Progenitor cell of endocrine pancreas (in vitro differentiated cells): ENCODE measurements around the gene PEAR1. TPM values are rescaled to one million over a fixed set of nuclear protein-coding genes. Genes with fewer than 3 reads are reported as not detected.

Experiments used
- DNase-seq: peaks from one replicate; pipeline ENCODE4 v3.0.0; 2021; ENCODE audit warnings: low spot score; ENCODE audit not compliant: unreplicated experiment
- H3K27ac Mint-ChIP-seq: 2 replicates; pipeline ENCODE4 v1.8.0; 2021; ENCODE audit warnings: mild to moderate bottlenecking, moderate library complexity, mixed read lengths
- H3K27me3 Mint-ChIP-seq: 2 replicates; pipeline ENCODE4 v1.8.0; 2021; ENCODE audit warnings: mixed read lengths
- H3K36me3 Mint-ChIP-seq: 2 replicates; pipeline ENCODE4 v1.8.0; 2022; ENCODE audit warnings: mixed read lengths; ENCODE audit not compliant: insufficient read depth
- H3K4me1 Mint-ChIP-seq: 2 replicates; pipeline ENCODE4 v1.8.0; 2021; ENCODE audit warnings: low read depth, mixed read lengths
- H3K4me3 Mint-ChIP-seq: 2 replicates; pipeline ENCODE4 v1.8.0; 2021; ENCODE audit warnings: low read depth, mild to moderate bottlenecking, moderate library complexity, mixed read lengths
- H3K9me3 Mint-ChIP-seq: 2 replicates; pipeline ENCODE4 v1.8.0; 2021; ENCODE audit warnings: low read depth, mixed read lengths
- total RNA-seq: library from RNA; stranded (reverse); gene quantifications from 2 replicates; pipeline ENCODE4 v1.2.1, GENCODE V29; 2021
- TF ChIP-seq, protein P1 (sequence below): fragments of 200-600 bp; sonication (generic); IDR thresholded peaks from one replicate; pipeline ENCODE4 v1.5.0; 2021; ENCODE audit warnings: antibody characterized with exemption, mild to moderate bottlenecking; ENCODE audit not compliant: unreplicated experiment

The PEAR1 gene
- total RNA-seq, 1 donor from 2014 or later = not detected

DNA sequence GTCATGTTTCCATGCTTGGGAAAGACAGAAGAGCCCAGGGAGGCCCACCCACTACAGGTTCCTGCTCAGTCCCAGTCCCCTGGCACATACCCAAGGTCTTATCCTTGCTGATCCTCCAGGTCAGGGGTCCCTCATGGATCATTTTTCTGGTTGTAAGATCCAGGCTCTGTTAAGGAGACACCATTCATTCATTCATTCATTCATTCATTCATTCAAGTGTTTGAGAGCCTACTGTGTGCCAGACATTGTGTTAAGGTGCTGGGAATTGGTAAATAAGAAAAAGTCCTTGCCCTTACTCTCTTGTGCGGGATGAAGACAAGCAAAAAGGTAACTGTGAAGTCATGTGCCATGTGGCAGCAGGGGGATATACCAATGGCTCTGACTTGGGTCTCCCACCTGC is 50.8 kb downstream of the PEAR1 start:
- no peak for DNase-seq
- H3K4me3 Mint-ChIP-seq = no peak overlapping the region
- TF ChIP-seq, protein P1, sequence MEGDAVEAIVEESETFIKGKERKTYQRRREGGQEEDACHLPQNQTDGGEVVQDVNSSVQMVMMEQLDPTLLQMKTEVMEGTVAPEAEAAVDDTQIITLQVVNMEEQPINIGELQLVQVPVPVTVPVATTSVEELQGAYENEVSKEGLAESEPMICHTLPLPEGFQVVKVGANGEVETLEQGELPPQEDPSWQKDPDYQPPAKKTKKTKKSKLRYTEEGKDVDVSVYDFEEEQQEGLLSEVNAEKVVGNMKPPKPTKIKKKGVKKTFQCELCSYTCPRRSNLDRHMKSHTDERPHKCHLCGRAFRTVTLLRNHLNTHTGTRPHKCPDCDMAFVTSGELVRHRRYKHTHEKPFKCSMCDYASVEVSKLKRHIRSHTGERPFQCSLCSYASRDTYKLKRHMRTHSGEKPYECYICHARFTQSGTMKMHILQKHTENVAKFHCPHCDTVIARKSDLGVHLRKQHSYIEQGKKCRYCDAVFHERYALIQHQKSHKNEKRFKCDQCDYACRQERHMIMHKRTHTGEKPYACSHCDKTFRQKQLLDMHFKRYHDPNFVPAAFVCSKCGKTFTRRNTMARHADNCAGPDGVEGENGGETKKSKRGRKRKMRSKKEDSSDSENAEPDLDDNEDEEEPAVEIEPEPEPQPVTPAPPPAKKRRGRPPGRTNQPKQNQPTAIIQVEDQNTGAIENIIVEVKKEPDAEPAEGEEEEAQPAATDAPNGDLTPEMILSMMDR = no peak
- no peak overlapping the region for H3K27ac Mint-ChIP-seq
- no peaks in the 10 kb centered on the region for H3K27me3 Mint-ChIP-seq
- H3K4me1 Mint-ChIP-seq = no peaks in the 10 kb centered on the region
- peaks cover 29% of the 10 kb centered on the region for H3K36me3 Mint-ChIP-seq
- no peaks in the 10 kb centered on the region for H3K9me3 Mint-ChIP-seq

DNA sequence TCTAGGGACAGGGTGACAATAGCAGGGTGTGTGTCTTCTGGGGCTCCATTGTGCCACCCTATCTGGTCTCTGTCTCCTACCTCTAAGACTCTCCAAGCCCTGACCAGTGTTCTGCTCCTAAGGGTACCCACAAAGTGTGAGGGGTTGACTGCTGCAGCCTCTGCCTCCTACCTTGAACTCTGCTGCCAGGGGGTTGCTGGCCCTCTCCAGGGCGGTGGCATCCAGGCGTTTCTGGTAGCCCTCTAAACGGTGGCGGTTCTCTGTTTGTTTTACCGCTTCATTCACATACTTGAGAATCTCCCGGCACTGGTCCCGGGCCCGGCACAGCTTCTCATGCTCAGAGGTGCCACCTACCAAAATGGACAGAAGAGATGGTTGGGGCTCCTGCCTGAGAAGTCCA is 51.3 kb downstream of the PEAR1 start:
- H3K36me3 Mint-ChIP-seq = peaks cover 27% of the 10 kb centered on the region
- H3K9me3 Mint-ChIP-seq = no peaks in the 10 kb centered on the region
- TF ChIP-seq, protein P1 = no peak
- H3K27me3 Mint-ChIP-seq = no peaks in the 10 kb centered on the region
- no peak for DNase-seq
- no peak overlapping the region for H3K4me3 Mint-ChIP-seq
- H3K27ac Mint-ChIP-seq = no peak overlapping the region
- H3K4me1 Mint-ChIP-seq = no peaks in the 10 kb centered on the region

DNA sequence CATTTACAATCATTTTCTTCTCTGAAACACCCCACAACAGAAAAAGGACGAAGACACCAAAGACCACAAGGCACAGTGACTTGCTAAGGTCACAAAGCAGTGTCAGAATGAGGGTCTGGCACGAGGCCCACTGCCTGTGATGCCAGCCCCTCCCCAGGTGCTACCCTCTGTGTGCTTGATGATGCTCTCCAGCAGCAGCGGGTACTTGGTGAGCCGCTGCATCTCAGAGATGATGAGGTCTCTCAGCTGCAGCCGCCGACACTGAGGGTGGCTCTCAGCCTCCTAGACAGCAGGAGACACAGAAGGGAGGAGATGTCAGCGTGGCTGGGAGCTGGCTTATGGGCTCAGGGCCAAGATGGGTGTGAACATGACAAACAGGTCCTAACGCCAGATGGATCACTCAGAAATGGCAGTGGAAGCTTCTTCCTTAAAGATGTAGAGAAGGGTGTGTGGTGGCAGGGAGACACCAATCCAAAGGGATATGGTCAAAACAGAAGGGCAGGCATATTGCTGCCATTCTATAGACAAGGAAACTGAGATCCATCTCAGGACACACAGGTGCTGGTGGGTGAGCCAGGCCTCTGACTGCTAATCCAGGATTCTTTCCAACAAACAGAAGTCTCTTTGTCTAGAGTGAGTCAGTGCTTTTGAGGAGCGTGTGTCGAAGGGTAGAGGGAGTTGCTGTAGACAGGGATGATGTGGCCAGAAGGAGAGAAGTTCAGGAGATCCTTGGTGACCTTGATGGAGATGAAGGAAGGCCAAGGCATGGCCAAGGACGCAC is 52.6 kb downstream of the PEAR1 start:
- H3K27ac Mint-ChIP-seq = no peak overlapping the region
- no peaks in the 10 kb centered on the region for H3K4me1 Mint-ChIP-seq
- no peak for DNase-seq
- TF ChIP-seq, protein P1 = no peak
- H3K9me3 Mint-ChIP-seq = no peaks in the 10 kb centered on the region
- H3K27me3 Mint-ChIP-seq = no peaks in the 10 kb centered on the region
- H3K36me3 Mint-ChIP-seq = peaks cover 32% of the 10 kb centered on the region
- no peak overlapping the region for H3K4me3 Mint-ChIP-seq

DNA sequence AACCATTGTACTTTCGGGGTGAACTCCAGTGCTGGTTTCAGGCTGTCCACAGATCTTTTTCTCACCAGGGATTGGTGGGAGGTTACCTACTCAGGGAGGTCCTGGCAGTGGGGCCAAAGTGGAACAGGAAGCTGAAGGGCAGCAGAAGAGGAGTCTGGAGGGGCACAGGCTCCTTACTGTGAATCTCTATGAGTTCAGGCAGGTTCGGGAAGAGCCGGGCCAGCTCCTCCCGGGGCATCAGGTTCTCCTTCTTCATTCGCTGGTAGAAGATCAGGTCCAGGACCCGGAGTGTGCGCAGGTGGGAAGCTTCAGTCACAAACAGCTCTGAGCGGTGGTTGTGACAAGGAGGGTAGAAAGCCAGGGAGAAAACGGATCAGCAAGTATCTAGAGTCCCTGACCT is 53.6 kb downstream of the PEAR1 start:
- TF ChIP-seq, protein P1 = no peak
- no peaks in the 10 kb centered on the region for H3K9me3 Mint-ChIP-seq
- DNase-seq = no peak
- H3K27me3 Mint-ChIP-seq = no peaks in the 10 kb centered on the region
- H3K27ac Mint-ChIP-seq = no peak overlapping the region
- peaks cover 30% of the 10 kb centered on the region for H3K36me3 Mint-ChIP-seq
- H3K4me1 Mint-ChIP-seq = no peaks in the 10 kb centered on the region
- no peak overlapping the region for H3K4me3 Mint-ChIP-seq

DNA sequence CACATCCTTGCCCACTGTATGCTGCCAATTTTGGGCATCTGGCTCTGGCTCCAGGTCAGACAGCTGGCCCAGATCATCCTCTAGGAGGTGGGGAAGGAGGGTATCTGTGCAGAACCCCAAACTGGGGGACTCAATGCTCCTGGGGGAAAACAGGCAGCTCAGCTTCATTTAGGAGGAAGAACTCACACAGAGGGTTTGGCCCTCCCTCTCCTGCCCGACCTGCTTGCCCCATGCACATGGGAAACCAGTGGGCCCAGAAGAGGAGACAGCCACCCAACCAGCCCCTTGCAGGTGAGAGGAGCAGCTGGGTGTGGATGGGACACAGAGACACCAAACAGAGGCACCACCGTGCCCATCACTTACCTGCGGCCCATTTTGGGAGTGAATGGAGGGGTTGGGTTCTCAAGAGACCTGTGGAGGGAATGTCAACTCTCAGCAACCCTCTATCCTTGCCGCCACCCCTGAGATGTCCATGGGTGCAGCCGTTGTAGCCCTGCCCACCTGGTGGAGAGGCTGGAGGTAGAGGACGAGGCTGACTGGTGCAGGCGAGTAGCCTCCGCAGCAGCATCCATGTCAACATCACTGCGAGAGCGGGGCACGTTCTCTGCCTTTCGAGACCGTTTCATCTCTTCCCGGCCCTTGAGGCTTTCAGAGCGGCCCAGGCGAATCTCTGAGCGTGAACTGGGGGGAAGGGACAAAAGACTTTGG is 54.5 kb downstream of the PEAR1 start:
- TF ChIP-seq, protein P1 = no peak
- Mint-ChIP-seq H3K27me3 (no peaks in the 10 kb centered on the region), H3K9me3 (no peaks in the 10 kb centered on the region), H3K27ac (no peak overlapping the region), H3K36me3 (peaks cover 28% of the 10 kb centered on the region), H3K4me1 (no peaks in the 10 kb centered on the region), H3K4me3 (no peak overlapping the region)
- no peak for DNase-seq
